HG02970 (cell line): ENCODE data around the gene TAX1BP1.

Experiments
- ATAC-seq: cut with Tn5 transposase; IDR thresholded peaks from one replicate; pipeline ENCODE4 v1.9.1; 2021; ENCODE audit warnings: mild to moderate bottlenecking, moderate library complexity, moderate number of reproducible peaks; ENCODE audit not compliant: unreplicated experiment, low FRiP score

TAX1BP1 gene

GRCh38 chr7:27873981-27874957 is 134.3 kb downstream of the TAX1BP1 start:
- no peak for ATAC-seq

GRCh38 chr7:27875061-27875460 is 135.1 kb downstream of the TAX1BP1 start:
- ATAC-seq, result no peak

DNA sequence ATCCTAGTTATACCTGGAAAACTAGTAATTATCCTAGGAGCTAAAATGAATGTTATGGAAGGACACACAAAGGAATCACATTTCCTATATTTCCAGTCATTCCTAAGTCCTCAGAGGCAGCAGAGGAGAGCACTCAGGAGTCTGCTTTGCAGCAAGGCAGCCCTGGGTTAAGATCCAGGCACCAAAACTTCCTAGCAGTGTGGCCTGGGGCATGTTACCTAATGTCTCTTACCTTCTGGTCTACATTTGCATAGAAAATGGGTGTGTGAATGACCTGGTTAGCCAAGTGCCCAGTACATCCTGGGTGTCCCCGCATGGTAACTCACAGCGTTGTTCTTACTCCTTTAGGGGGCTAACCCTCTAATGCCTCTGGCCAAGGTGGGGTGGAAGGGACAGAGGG is 135.9 kb downstream of the TAX1BP1 start:
- ATAC-seq, result no peak

GRCh38 chr7:27876756-27877155 is 136.8 kb downstream of the TAX1BP1 start:
- no peak for ATAC-seq
